Uterine smooth muscle cell (primary cell): ENCODE results near the gene ZNF581. TPM values are rescaled to one million over a fixed set of nuclear protein-coding genes. Genes with fewer than 3 reads are reported as not detected.

ENCODE experiments used
- total RNA-seq: library from RNA; depleted of rRNA; stranded (reverse); fragments of >200 nt; gene quantifications from 2 replicates; pipeline ENCODE4 v1.2.3, GENCODE V29; 2014

ZNF581 gene, protein sequence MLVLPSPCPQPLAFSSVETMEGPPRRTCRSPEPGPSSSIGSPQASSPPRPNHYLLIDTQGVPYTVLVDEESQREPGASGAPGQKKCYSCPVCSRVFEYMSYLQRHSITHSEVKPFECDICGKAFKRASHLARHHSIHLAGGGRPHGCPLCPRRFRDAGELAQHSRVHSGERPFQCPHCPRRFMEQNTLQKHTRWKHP
- 12.3 and 22.5 TPM in 2 replicates for total RNA-seq

DNA sequence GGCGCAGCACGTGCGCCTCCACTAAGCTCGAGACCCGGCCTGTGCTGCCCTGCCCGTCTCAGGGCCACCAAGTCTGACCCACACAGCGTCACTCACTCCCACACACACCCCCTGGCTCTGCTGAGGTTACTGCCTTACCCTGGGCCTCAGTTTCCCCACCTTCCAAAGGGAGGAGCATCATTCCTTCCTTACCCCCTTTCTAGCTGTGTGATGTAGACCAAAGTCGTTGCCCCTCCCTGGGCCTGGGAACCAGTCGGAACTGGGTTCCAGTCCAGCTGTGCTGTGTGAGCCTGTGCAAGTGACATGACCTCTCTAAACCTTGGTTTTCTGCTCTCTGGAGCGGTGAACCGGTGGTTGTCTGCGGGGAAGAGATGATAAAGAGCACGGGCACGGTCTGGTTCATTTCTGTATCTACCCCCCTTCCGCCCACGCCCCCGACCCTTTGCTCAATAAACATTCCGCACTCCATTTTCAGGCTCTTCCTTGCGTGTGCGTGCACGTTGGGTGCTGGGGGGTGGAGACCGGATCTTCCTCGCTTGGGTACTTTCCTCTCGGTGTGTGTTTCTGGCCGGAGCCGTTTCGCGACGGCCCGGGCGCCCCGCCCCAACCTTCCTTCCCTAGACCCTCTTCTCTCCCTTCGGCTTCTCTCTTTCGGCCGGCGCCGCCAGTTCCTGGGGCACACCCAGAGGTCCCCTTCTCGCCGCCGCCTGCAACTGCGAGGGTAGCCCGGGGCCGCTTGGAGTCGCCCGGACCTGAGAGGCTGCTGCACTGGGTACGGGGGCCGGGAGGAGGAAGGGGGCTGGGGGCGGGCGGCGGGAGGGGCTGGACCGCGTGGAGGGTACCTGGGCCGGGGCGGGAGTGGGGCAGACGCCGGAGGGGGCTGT lies at the start of gene ZNF581:
TSS of gene ZNF581 (plus strand) at position 647 of the 884 bp plus-strand sequence. CDS start 923 bp downstream, outside the sequence.

DNA sequence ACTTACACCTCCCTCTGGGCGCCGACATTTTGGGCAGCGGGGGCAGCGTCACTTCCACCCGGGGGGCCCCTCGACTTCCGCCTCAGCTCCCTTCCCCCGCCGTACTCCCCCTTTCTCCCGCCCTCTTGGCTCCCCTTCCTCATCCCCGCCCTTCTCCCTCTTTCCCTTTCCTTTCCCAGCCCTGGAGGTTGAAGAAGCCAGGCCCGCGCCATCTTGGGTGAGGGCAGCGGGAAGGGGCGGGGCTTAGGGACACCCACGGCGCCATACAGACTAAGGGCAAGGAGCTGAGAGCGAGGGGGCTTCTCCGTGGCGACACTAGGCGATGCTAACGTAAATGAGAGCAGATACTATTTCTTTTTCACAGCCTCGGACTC lies 44.0 kb upstream of the ZNF581 start, which contains the start of gene FIZ1:
TSS of gene FIZ1 (minus strand) at position 50 of the 374 bp plus-strand sequence. CDS start 1,652 bp downstream, outside the sequence.

DNA sequence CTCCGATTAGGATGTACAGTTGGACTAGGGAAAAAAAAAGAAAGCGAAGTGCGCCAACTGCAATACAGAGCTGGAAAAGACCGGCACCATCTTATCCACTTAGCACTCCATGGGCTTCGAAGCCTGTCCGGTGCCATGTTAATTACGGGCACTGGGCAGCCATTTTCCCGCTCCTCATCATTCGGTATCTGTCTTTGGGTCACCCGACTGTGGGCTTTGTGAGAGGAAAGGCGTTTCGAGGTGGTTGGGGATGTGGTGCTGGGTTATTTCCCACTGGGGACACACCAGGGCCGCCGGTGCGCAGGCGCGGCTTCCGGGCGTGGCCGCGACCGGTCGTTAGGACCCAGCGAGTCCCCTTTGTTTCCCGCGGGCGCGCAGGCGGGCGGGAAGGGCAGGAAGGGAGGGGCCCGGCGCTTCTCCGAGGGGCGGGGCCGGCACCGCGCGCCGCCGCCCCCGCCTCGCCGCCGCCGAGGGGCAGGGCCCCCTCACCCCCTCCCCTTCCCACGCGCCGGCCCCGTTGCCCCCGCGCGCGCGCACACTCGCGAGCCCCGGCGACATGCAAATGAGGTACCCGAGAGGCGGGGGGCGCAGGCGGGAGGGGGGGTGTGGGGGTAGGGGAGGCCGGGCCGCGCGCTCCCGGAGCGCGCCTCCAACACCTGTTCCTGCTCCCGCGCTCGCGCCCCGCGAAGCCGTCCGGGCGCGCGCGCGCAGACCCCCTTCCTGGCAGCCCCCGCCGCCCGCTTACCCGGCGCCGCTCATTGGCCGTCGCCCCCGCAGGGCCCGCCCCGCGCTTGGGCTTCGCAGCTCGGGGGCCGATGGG lies 43.4 kb upstream of the ZNF581 start, which contains the start of gene ZNF524:
TSS of gene ZNF524 (plus strand) at position 447 of the 820 bp plus-strand sequence. CDS start 1,825 bp downstream, outside the sequence.

DNA sequence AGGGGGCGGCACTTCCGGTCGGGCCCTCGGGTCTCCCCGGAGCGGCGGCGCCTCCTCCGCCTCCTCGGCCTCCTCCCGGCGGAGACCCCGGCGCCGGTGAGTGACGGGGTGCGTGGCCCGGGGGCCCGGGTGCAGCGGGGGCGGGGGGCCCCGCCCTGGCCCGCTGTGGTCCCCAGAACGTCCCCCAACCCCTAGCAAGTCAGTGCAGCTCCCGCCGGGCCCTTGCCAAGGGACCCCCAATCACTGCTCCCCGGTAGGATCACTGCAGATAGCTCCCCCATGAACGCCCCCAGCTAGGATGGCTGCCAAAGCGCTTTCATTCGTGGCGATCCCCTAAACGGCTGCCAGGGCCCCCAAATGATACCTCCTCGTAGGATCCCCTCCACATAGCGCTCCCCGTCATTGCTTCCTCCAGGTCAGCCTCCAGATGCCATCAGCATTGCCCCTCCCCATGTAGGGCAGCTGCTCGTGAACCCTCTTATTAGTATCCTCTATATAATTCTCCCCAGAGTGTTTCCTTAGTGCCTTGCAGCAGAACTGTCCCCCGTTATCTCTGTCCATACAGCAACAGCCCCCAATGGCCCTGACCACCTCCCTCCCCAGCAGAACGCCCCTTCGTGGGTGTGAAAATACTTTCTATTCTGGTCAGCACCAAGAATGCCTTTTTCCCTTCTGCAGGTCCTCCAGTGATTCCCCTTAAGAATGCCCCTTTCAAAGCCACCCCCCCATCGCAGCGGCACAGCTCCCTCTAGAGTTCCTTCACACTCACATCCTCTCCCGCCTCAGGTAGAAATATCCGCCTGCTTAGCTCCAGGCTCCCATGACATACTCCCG lies 37.6 kb upstream of the ZNF581 start, which contains the start of gene ZNF865:
TSS of gene ZNF865 (plus strand) at position 11 of the 834 bp plus-strand sequence. CDS start 7,972 bp downstream, outside the sequence.

DNA sequence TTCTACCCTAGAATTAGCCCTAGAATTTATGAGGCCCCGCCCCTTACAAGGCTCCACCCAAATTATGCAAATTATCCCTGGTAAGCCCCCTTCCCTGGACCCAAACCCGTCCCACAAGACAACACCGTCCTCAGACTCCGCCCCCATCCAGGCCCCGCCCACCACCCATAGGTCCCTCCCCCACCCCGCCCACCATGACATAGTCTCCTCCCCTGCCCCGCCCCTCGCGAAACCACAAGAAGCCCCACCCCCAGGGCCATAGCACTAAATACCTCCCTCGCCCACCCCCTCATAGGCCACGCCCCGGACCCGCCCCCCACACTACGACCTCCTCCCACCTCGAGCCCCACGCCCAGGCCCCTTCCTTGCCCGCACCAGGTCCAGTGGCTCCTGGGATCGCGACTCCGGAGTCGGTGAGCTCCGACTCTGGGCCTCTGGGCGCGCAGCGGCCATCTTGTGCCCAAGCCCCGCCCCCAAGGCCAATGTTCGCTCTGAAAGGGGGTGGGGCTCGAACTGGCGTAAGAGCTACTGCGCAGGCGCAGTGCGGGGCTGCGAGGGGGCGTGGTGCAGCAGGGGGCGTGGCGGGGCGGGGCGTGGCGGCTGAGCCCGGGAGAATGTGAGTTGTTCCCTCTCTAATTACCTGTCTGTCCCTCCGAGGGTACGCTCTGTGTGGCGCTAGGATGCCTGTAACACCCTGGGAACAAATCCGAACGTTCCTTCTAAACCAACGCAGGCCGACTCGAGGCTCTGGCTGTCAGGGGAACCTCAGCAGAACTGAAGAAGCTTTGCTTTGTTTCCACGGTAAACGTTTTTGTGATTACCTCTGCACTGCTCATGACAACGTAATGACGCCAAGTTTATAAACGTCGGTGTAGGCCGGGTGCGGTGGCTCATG lies 19.1 kb upstream of the ZNF581 start, which contains the start of gene ZNF784:
TSS of gene ZNF784 (minus strand) at position 458 of the 895 bp plus-strand sequence. CDS start at position 453, 5 bp downstream.

DNA sequence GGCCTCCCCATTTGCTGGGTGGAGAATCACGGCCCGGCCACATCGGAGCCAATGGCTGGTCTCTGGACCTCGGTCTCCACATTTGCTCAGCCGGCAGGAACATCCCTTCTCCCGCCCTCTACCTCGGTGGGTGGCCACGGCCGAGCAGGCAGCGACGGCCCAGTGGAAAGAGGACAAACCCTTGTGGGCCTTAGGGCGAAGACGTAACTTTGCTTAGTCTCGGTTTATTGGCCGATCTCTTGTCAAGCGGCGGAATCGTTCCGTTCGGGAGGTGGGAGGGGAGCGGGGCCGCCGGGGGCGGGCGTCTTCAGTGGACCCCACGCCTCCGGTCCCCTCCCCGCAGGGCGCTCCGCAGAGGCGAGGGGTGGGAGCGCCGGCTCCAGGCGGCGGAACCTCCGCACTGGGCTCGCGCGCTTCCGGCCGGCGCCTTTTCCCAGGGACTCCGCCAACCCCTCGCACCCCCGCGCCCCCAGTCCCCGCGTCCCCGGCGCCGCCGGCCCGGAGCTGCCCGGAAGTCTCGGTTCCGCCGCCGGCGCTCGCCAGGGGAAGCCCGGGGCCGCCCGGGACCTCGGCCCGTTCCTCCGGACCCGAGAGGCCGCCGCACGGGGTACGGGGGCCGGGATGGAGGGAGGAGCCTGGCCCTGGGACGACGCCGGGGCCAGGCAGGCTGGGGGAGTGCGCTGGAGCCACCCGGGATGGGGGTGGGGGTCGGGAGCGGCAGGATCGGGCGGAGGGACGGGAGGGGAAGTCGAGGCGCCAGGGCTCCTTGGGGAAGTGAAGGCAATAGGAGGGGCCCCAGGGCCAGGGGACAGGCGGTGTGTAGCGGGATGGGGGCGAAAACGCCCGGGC lies 2.6 kb upstream of the ZNF581 start, which contains the start of gene ZNF580:
TSS of gene ZNF580 (plus strand) at position 426 of the 849 bp plus-strand sequence. CDS start 1,507 bp downstream, outside the sequence.

DNA sequence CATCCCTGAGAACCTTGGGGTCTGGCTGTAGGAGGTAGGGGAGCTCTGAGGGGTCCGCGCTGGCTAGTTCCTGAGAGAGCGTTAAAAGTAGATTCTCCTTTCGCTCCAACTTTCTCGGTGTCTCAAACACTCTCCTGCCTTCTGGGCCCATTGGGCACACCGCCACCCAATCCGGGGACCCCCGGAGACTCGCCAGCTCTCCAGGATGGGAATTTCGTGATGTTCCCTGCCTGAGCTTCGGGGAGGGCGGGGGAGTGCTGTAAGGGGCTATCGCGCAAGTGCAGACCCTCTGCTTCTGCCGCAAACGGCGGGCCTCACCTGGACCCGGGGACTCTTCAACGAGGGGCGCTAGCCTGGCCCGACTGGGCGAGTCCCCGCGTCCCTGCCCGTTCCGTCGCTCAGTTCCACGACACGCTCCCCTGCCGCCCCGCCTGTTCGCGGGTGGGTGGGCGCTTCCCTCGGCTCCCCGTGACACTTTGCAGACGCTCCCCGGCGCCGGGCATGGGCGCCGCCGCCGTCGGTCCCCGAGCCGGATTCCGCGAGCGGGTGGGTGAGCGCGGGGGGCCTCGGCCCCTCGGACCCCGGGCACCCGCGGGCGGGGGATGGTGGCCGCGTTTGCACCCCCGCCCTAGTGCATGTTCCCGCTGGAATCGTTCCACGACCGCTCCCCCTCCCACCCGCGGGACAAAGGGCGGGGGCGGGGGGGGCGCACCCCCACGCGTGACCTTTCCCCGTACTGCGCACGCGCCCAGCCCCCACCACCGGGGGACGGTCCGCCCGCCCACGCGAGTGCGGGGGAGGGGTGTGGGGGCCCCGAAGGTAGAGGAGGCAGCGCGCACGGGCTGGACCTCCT lies 4.5 kb downstream of the ZNF581 start, which contains the start of gene CCDC106:
TSS of gene CCDC106 (plus strand) at position 481 of the 853 bp plus-strand sequence. CDS start 835 bp downstream, outside the sequence.

DNA sequence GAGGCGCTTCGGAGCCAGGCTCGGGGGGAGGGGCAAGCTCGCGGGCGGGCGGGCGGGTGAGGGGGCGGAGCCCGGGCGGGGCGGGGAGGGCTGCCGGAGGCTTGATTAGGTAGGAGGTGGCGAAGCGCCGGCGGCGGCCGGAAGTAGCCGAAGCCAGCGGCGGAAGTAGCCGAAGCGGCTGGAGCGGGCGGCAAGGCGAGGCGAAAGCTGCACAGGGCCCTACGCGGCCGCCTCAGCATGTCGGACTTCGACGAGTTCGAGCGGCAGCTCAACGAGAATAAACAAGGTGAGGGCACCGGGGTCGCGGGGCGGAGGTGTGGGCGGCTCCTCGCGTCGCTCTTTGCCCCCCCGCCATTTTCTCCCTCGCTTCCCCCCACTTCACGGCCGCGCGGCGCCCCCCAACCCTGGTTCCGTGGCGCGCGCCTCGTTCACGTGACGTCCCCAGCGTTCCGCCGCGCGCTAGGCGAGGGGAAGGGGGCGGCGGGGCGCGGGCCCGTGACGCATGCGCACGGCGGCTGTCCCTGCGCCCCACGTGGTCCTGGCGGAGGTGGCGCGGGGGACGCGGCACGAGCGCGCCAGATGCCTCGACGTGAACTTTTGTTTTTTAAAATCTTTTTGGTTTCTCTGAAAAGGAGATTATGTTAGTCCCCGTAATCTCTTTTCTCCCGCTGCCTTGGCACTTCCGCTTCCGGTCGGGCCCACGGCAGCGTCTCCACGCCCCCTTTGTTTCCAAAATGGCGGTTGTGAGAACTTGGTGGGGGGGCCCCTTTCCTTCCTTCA lies 11.6 kb downstream of the ZNF581 start, which contains the start of gene U2AF2:
TSS of gene U2AF2 (plus strand) at position 168 of the 780 bp plus-strand sequence. CDS start at position 238, 70 bp downstream.

DNA sequence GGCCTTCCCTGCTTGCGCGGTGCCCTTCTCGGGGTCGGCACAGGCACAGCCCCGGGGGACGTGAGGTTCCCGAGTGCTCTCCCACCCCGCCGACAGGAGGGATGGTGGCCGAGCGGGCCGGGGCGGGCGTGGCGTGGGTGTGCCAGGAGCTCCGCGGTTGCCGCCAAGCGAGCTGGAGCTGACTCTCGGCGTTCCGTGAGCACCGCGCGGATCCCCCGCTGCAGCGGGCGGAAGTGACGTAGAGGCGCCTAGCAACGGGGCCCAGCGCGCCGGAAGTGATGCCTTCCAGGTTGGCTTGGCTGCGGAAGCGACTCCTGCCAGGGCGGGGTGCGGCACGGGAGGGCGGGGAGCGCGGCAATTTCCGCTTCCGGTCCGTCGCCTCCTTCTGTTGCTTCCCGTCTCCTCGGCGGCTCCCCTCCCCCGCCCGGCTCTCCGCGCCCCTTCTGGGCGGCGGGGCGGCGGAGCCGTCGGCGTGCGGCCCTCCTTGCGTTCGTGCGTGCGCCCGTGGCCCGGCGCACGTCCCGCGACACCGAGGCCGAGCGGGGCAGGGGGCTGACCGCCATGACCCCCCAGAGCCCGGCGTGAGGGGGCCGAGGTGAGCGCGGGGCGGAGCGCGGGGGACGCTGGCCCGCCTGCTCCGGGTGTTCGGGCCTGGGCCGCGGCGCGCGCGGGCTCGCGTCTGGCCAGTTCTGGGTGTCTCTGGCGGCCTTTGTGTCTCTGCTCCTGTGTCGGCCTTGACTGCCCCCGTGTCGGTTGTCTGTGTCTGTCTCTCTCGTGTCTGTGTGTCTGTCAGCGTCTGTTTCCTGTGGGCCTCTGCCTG lies 31.6 kb downstream of the ZNF581 start, which contains the start of gene EPN1:
TSS of gene EPN1 (plus strand) at position 386 of the 820 bp plus-strand sequence. CDS start 3,402 bp downstream, outside the sequence.

Other genes starting within 250 kb of the ZNF581 start
- 268 and 487 TPM in 2 replicates for gene UBE2S, start 235.9 kb upstream of the ZNF581 start, total RNA-seq
- gene SHISA7, start 200.3 kb upstream of the ZNF581 start, total RNA-seq, result not detected in 2 replicates
- 52.5 and 63.2 TPM in 2 replicates for gene ISOC2, start 182.0 kb upstream of the ZNF581 start, total RNA-seq
- not detected in 2 replicates for gene C19orf85, start 178.9 kb upstream of the ZNF581 start, total RNA-seq
- gene ZNF628, start 167.0 kb upstream of the ZNF581 start, total RNA-seq, result 1.5 and 1.9 TPM in 2 replicates
- gene NAT14, start 158.5 kb upstream of the ZNF581 start, total RNA-seq, result 19.1 and 29.9 TPM in 2 replicates
- gene SSC5D, start 155.2 kb upstream of the ZNF581 start, total RNA-seq, result 22.4 and 38.0 TPM in 2 replicates
- gene SBK2, start 106.5 kb upstream of the ZNF581 start, total RNA-seq, result 0.11 and 1.5 TPM in 2 replicates
- gene SBK3, start 98.1 kb upstream of the ZNF581 start, total RNA-seq, result 0.12 TPM in 1 of 2 replicates, not detected in the other
- gene ZNF579, start 62.8 kb upstream of the ZNF581 start, total RNA-seq, result 3.8 and 5.9 TPM in 2 replicates
- gene FIZ1, start 44.1 kb upstream of the ZNF581 start, total RNA-seq, result 2.7 and 3.0 TPM in 2 replicates
- 7.7 and 9.9 TPM in 2 replicates for gene ZNF524, start 43.4 kb upstream of the ZNF581 start, total RNA-seq
- gene ZNF865, start 38.0 kb upstream of the ZNF581 start, total RNA-seq, result 1.00 and 1.2 TPM in 2 replicates
- 4.4 and 5.4 TPM in 2 replicates for gene ZNF784, start 19.1 kb upstream of the ZNF581 start, total RNA-seq
- 4.1 and 4.2 TPM in 2 replicates for gene ZNF580, start 2.6 kb upstream of the ZNF581 start, total RNA-seq
- gene CCDC106, start 4.6 kb downstream of the ZNF581 start, total RNA-seq, result 2.5 and 8.5 TPM in 2 replicates
- 117 and 168 TPM in 2 replicates for gene U2AF2, start 11.4 kb downstream of the ZNF581 start, total RNA-seq
- gene EPN1, start 31.6 kb downstream of the ZNF581 start, total RNA-seq, result 79.4 and 112 TPM in 2 replicates
- not detected in 2 replicates for gene NLRP9, start 94.8 kb downstream of the ZNF581 start, total RNA-seq
- gene RFPL4A, start 115.4 kb downstream of the ZNF581 start, total RNA-seq, result not detected in 2 replicates
- not detected in 2 replicates for gene RFPL4AL1, start 125.5 kb downstream of the ZNF581 start, total RNA-seq
- gene NLRP11, start 188.3 kb downstream of the ZNF581 start, total RNA-seq, result not detected in 2 replicates
- not detected in 2 replicates for gene NLRP4, start 192.9 kb downstream of the ZNF581 start, total RNA-seq